Parathyroid adenoma (tissue), 2 donors: ENCODE data around the gene TMEM184C.

Experiments used
- H2AFZ ChIP-seq: fragments of 300-600 bp; sonication (generic); one replicate; pipeline ENCODE4 v1.7.0; 2017; ENCODE audit warnings: antibody characterized with exemption, mild to moderate bottlenecking
- H3K27ac ChIP-seq: fragments of 300-600 bp; sonication (generic); one replicate; pipeline ENCODE4 v1.7.0; 2017
- H3K27me3 ChIP-seq: fragments of 300-600 bp; sonication (generic); one replicate; pipeline ENCODE4 v1.7.0; 2017; ENCODE audit warnings: low read length; ENCODE audit not compliant: control insufficient read depth, insufficient read depth
- H3K36me3 ChIP-seq: fragments of 300-600 bp; sonication (generic); one replicate; pipeline ENCODE4 v1.7.0; 2017; ENCODE audit warnings: low read length; ENCODE audit not compliant: control insufficient read depth, insufficient read depth
- H3K4me1 ChIP-seq: fragments of 300-600 bp; sonication (generic); one replicate; pipeline ENCODE4 v1.7.0; 2017; ENCODE audit warnings: control low read depth
- H3K4me2 ChIP-seq: fragments of 300-600 bp; sonication (generic); one replicate; pipeline ENCODE4 v1.7.0; 2017; ENCODE audit warnings: low read length
- H3K4me3 ChIP-seq: fragments of 300-600 bp; sonication (generic); one replicate; pipeline ENCODE4 v1.7.0; 2017; ENCODE audit warnings: low read depth, low read length
- H3K79me2 ChIP-seq: fragments of 300-600 bp; sonication (generic); one replicate; pipeline ENCODE4 v1.7.0; 2017; ENCODE audit warnings: control low read depth
- H3K9ac ChIP-seq: fragments of 300-600 bp; sonication (generic); one replicate; pipeline ENCODE4 v1.7.0; 2017; ENCODE audit warnings: mild to moderate bottlenecking
- H3K9me3 ChIP-seq: fragments of 300-600 bp; sonication (generic); one replicate; pipeline ENCODE4 v1.7.0; 2017; ENCODE audit warnings: low read length; ENCODE audit not compliant: control insufficient read depth
- TF ChIP-seq, protein P1 (sequence below): fragments of 300-600 bp; sonication (generic); IDR thresholded peaks from one replicate; pipeline ENCODE4 v1.7.0; 2017; ENCODE audit warnings: antibody characterized with exemption, mild to moderate bottlenecking
- donor health status: primary hyperparathyroidism.

Gene TMEM184C

DNA sequence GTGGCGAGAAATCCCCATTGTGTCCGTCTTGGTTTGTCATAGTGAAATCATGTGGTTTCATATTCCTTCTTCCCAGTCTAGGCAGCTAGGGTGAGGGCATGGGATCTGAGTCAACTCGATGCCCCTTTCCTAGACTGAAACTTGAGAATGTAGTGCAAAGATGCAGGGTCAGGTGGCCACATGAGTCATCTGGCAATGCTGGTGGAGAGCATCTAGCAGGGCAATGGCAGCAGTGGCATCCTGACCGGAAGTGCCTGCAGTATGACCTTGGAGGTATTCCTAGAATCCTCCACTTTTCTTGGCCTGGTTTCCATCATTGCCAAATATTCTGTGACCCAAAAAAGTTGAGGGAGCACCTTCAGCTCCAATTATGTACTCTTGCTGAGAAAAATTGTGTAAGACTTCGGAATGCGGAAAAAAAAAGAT is 39.1 kb upstream of the TMEM184C start:
- H3K4me2 ChIP-seq = no peak overlapping the region
- no peak overlapping the region for H3K9ac ChIP-seq
- peaks cover 3% of the 10 kb centered on the region for H3K4me1 ChIP-seq
- H3K36me3 ChIP-seq = no peaks in the 10 kb centered on the region
- TF ChIP-seq, protein P1, sequence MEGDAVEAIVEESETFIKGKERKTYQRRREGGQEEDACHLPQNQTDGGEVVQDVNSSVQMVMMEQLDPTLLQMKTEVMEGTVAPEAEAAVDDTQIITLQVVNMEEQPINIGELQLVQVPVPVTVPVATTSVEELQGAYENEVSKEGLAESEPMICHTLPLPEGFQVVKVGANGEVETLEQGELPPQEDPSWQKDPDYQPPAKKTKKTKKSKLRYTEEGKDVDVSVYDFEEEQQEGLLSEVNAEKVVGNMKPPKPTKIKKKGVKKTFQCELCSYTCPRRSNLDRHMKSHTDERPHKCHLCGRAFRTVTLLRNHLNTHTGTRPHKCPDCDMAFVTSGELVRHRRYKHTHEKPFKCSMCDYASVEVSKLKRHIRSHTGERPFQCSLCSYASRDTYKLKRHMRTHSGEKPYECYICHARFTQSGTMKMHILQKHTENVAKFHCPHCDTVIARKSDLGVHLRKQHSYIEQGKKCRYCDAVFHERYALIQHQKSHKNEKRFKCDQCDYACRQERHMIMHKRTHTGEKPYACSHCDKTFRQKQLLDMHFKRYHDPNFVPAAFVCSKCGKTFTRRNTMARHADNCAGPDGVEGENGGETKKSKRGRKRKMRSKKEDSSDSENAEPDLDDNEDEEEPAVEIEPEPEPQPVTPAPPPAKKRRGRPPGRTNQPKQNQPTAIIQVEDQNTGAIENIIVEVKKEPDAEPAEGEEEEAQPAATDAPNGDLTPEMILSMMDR = no peak
- H3K9me3 ChIP-seq = no peaks in the 10 kb centered on the region
- H3K4me3 ChIP-seq = no peak overlapping the region
- H3K27ac ChIP-seq = peak overlapping the region; percentile 44
- no peaks in the 10 kb centered on the region for H3K27me3 ChIP-seq
- H2AFZ ChIP-seq = no peak overlapping the region
- no peaks in the 10 kb centered on the region for H3K79me2 ChIP-seq

DNA sequence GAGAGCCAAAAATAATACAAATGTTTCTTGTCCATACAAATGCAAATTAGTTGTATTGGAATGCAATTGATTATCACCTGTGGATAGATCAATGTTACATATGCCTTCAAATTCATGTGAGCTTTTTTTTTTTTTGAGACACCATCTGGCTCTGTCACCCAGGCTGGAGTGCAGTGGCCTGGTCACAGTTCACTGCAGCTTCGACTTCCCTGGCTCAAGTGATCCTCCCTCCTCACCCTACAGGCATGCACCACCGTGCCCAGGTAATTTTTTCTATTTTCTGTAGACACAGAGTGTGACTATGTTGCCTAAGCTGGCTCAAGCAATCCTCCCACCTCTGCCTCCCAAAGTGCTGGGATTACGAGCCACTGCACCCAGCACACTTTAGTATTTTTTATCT is 38.6 kb upstream of the TMEM184C start:
- Histone ChIP-seq H3K4me1 (peaks cover 3% of the 10 kb centered on the region), H3K79me2 (no peaks in the 10 kb centered on the region), H3K9ac (no peak overlapping the region), H3K27ac (no peak overlapping the region), H3K36me3 (no peaks in the 10 kb centered on the region), H3K4me2 (no peak overlapping the region), H3K4me3 (no peak overlapping the region), H3K27me3 (no peaks in the 10 kb centered on the region), H2AFZ (no peak overlapping the region), H3K9me3 (no peaks in the 10 kb centered on the region)
- TF ChIP-seq, protein P1 = no peak

DNA sequence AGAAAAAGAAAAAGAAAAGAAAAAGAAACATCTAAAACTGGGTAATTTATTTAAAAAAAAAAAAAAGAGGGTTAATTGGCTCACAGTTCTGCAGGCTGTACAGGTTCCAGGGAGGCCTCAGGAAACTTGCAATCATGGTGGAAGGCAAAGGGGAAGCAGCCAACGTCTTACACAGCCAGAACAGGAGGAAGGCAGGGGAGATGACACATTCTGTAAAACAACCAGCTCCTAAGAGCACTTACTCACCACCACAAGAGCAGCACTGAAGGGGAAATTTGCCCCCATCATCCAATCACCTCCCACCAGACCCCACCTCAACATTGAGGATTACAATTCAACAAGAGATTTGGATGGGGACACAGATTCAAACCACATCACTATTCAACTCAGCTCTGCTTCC is 36.8 kb upstream of the TMEM184C start:
- Histone ChIP-seq H3K4me1 (peaks cover 3% of the 10 kb centered on the region), H3K9me3 (no peaks in the 10 kb centered on the region), H3K36me3 (no peaks in the 10 kb centered on the region), H3K9ac (no peak overlapping the region), H3K4me2 (no peak overlapping the region), H2AFZ (no peak overlapping the region), H3K27me3 (no peaks in the 10 kb centered on the region), H3K4me3 (no peak overlapping the region), H3K79me2 (no peaks in the 10 kb centered on the region), H3K27ac (no peak overlapping the region)
- TF ChIP-seq, protein P1 = no peak

DNA sequence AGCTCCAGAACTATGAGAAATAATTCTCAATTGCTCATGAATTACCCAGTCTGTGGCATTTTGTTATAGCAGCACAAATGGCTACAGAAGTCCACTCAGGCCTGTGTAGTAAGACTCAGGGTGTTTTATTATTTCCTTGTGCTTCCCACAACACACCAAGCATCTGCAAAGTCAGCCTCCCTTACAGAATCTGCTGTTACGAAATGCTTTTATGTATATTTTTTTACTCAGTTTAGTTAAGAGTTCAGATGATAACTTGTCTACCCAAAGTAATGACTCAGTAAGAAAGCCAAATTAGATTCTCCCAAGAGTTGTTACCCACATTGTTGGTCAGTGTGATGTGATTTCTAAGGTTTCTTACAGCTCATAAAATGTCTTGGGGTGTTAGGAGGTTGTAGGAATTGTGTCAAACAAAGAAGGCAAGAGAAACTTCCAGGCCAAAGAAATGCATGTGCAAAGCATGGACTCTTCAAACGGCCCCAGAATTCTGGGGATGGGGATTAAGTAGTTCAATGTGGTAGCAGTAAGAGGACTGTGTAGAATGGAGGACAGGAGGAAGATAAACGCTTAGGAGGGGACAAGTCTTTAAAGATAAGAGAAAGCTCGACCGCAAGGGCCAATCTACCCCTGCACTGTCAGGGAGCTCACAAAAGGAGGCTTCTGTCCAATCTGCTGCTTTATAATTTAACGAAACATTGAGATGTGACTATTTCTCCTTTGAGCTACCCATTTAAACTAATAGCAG is 35.4 kb upstream of the TMEM184C start:
- TF ChIP-seq, protein P1 = no peak
- H3K9ac ChIP-seq = no peak overlapping the region

More for the DNA sequence above, 35.4 kb upstream of the TMEM184C start:
- Histone ChIP-seq H3K4me1 (peaks cover 3% of the 10 kb centered on the region), H3K27ac (no peak overlapping the region), H2AFZ (no peak overlapping the region), H3K4me2 (no peak overlapping the region), H3K9me3 (no peaks in the 10 kb centered on the region), H3K27me3 (no peaks in the 10 kb centered on the region), H3K4me3 (no peak overlapping the region), H3K79me2 (peaks cover 2% of the 10 kb centered on the region), H3K36me3 (no peaks in the 10 kb centered on the region)
